Measurements from ENCODE around the gene BCL2.

The BCL2 gene

GRCh38 chr18:63155910-63156773, 163.4 kb downstream of the BCL2 start:
- DNase-seq (ENCODE audit: low read depth): no peak

- no peak for DNase-seq (ENCODE audit: low read depth)
Observed at GRCh38 chr18:63155169-63155852, 164.3 kb downstream of the BCL2 start.

- no peak for DNase-seq (ENCODE audit: low read depth)
Observed at GRCh38 chr18:63154350-63155152, 165.0 kb downstream of the BCL2 start.

GRCh38 chr18:63152791-63153190, 166.8 kb downstream of the BCL2 start:
- no peak for DNase-seq (ENCODE audit: low read depth)

GRCh38 chr18:63152096-63152495, 167.5 kb downstream of the BCL2 start:
- DNase-seq (ENCODE audit: low read depth): no peak

GRCh38 chr18:63151539-63151938, 168.0 kb downstream of the BCL2 start:
- no peak for DNase-seq (ENCODE audit: low read depth)

- DNase-seq (ENCODE audit: low read depth): no peak
Observed at GRCh38 chr18:63150942-63151421, 168.6 kb downstream of the BCL2 start.

GRCh38 chr18:63150326-63150725, 169.2 kb downstream of the BCL2 start:
- DNase-seq (ENCODE audit: low read depth): no peak

GRCh38 chr18:63149302-63149587, 170.3 kb downstream of the BCL2 start:
- DNase-seq (ENCODE audit: low read depth): no peak

GRCh38 chr18:63148449-63149301, 170.9 kb downstream of the BCL2 start:
- DNase-seq (ENCODE audit: low read depth): peak; percentile 53

GRCh38 chr18:63147973-63148372, 171.6 kb downstream of the BCL2 start:
- no peak for DNase-seq (ENCODE audit: low read depth)

GRCh38 chr18:63146828-63147409, 172.7 kb downstream of the BCL2 start:
- DNase-seq (ENCODE audit: low read depth): no peak

- no peak for DNase-seq (ENCODE audit: low read depth)
Observed at GRCh38 chr18:63145851-63146555, 173.6 kb downstream of the BCL2 start.

- no peak for DNase-seq (ENCODE audit: low read depth)
Observed at GRCh38 chr18:63145166-63145850, 174.3 kb downstream of the BCL2 start.

- no peak for DNase-seq (ENCODE audit: low read depth)
Observed at GRCh38 chr18:63144748-63145147, 174.8 kb downstream of the BCL2 start.

GRCh38 chr18:63143330-63143771, 176.2 kb downstream of the BCL2 start:
- DNase-seq (ENCODE audit: low read depth): no peak

GRCh38 chr18:63142594-63143225, 176.9 kb downstream of the BCL2 start:
- DNase-seq (ENCODE audit: low read depth): no peak

- no peak for DNase-seq (ENCODE audit: low read depth)
Observed at GRCh38 chr18:63141778-63142176, 177.8 kb downstream of the BCL2 start.

GRCh38 chr18:63140997-63141777, 178.4 kb downstream of the BCL2 start:
- DNase-seq (ENCODE audit: low read depth): no peak
